Right atrium auricular region (tissue), 2 donors: ENCODE measurements around the gene RPS6KL1. TPM values are rescaled to one million over a fixed set of nuclear protein-coding genes. Genes with fewer than 3 reads are reported as not detected.

Experiments used
- DNase-seq: peaks from one replicate; pipeline ENCODE4 v3.0.0-alpha.2; 2019; ENCODE audit warnings: low spot score
- H3K27ac ChIP-seq, 2 donors: fragments of 200-600 bp; sonication (generic); 1 replicate in 1 of 2; 2 replicates in 1 of 2; pipeline ENCODE4 v1.5.1; 2016 to 2019
- H3K27me3 ChIP-seq, 2 donors: fragments of 200-600 bp; sonication (generic); one replicate each; pipeline versions ENCODE4 v1.5.1 to v1.6.0; 2017 to 2019
- H3K36me3 ChIP-seq: fragments of 200-600 bp; sonication (generic); one replicate; pipeline ENCODE4 v1.5.1; 2016
- H3K4me1 ChIP-seq, 2 donors: fragments of 200-600 bp; sonication (generic); one replicate each; pipeline versions ENCODE4 v1.5.1 to v1.6.0; 2017 to 2019
- H3K4me3 ChIP-seq, 2 donors: fragments of 200-600 bp; sonication (generic); 1 replicate in 1 of 2; 2 replicates in 1 of 2; pipeline ENCODE4 v1.5.1; 2017 to 2019; ENCODE audit warnings: mild to moderate bottlenecking in 1 of 2, moderate library complexity in 1 of 2
- H3K9me3 ChIP-seq, 2 donors: fragments of 200-600 bp; sonication (generic); one replicate each; pipeline ENCODE4 v1.5.1; 2019
- CTCF ChIP-seq, 2 donors: fragments of 200-600 bp; sonication (generic); IDR thresholded peaks; one replicate each; pipeline ENCODE4 v1.5.1; 2019; ENCODE audit warnings: antibody characterized with exemption in 2 of 2
- total RNA-seq, 2 donors: library from RNA; depleted of rRNA; stranded (reverse); fragments of >200 nt; gene quantifications; one replicate each; pipeline ENCODE4 v1.1.0, GENCODE V29; 2016

Gene RPS6KL1
- total RNA-seq, 2 donors from 2014 or later = 7.6 to 10.3 TPM

DNA sequence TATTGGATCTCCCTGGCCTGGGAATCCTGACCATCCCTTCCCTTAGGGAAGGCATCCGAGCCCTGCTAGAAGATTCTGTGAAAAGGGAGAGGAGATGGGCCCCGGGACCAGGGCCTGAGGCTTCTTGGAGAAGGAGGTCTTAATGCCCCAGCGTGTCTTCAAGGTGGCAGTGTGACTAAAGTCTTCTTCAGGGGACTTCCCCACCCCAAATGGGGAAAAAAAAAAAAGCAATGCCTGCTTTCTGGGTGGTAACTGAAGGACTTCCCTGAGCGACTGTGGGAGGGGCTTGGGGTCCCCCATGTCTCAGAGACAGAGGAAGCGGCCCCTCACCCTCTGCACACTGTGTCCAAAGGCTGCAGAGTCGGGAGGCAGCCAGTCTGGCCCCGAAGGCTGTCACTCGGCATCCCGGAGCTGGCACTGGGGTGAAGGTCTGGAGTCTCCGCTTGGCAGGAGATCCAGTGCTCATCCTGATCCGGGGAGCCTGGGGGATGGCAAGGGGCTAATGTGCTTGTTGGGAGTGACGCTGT, 40.2 kb upstream of the RPS6KL1 start:
- no peaks in the 10 kb centered on the region for H3K9me3 ChIP-seq
- H3K4me1 ChIP-seq = peaks cover 0 to 20% of the 10 kb centered on the region in 2 donors
- TF ChIP-seq CTCF (IDR thresholded peaks at IDR 0.05) = no peak
- H3K4me3 ChIP-seq = no peak overlapping the region
- H3K27ac ChIP-seq = no peak overlapping the region
- no peaks in the 10 kb centered on the region for H3K27me3 ChIP-seq
- no peak for DNase-seq
- no peaks in the 10 kb centered on the region for H3K36me3 ChIP-seq

DNA sequence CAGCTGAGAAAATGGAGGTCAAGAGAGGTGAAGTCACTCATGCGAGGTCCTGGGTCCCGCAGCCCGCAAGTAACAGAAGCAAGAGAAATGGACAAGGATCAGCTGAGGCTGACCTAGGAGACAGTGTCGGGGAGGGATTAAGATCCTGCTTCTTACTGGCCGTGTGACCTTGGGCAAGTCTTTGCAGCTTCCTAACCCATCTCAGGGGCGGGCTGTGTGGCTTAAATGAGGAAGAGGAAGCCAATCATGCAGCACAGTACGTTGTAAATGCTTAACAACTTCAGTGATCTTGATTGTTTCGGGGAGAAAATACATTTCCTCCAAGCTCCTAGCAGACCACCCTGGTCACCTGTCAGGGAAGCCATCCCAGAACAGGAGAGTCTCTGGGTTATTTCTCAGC, 39.4 kb upstream of the RPS6KL1 start:
- H3K9me3 ChIP-seq = no peaks in the 10 kb centered on the region
- no peaks in the 10 kb centered on the region for H3K36me3 ChIP-seq
- no peaks in the 10 kb centered on the region for H3K27me3 ChIP-seq
- H3K4me3 ChIP-seq = no peak overlapping the region
- no peak overlapping the region for H3K27ac ChIP-seq
- H3K4me1 ChIP-seq = peaks cover 0 to 20% of the 10 kb centered on the region in 2 donors
- no peak for TF ChIP-seq CTCF (IDR thresholded peaks at IDR 0.05)
- no peak for DNase-seq

DNA sequence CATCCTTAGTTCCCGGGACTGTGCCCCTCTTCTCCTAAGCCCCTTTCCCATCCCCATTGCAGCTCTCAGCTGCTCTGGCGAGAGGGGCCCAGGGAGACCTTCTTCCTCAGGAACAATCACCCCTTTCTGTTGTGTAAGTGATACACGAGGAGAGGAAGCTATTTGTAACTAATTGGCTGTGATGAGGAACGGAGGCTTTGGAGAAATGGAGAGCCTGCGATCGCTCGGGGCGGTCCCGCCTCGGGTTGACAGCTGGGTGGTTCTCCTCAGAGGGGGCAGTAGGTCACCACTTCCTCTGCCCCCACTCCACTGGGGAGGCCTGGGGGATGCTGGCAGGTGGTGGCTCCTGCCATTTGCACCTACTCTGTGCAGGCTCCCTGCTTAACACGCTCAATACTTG, 39.0 kb upstream of the RPS6KL1 start:
- Histone ChIP-seq H3K27ac (no peak overlapping the region), H3K9me3 (no peaks in the 10 kb centered on the region), H3K4me1 (peaks cover 0 to 20% of the 10 kb centered on the region in 2 donors), H3K36me3 (no peaks in the 10 kb centered on the region), H3K27me3 (no peaks in the 10 kb centered on the region), H3K4me3 (no peak overlapping the region)
- DNase-seq = no peak
- TF ChIP-seq CTCF (IDR thresholded peaks at IDR 0.05) = no peak

DNA sequence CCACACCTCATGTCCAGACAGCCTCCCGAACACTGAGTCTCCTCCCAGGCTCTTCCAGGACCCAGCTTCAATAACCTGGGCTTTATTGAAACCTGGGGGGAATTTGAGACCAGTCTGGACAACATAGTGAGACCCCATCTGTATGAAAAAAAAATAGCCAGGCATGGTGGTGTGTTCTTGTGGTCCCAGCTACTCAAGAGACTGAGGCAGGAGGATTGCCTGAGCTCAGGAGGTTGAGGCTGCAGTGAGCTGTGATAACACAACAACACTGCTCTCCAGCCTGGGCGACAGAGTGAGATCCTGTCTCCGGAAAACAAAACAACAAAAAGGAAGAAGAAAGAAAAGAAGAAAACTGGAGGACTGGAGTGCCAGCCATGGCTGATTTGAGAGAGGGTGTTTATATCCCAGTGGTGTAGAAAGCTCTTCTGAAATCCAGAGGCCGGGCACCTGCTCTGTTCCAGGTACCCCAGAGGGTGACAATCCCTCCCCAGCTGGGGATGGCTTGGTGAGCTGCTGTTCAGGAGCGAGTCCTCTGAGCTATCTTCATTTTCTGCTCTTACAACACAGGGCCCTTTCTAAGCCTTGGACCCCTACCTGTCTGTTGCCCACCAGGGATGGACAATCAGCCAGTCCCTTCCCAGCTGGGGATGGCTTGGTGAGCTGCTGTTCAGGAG, 38.3 kb upstream of the RPS6KL1 start:
- Histone ChIP-seq H3K27ac (no peak overlapping the region), H3K36me3 (no peaks in the 10 kb centered on the region), H3K27me3 (no peaks in the 10 kb centered on the region), H3K4me1 (peaks cover 0 to 20% of the 10 kb centered on the region in 2 donors), H3K9me3 (no peaks in the 10 kb centered on the region), H3K4me3 (no peak overlapping the region)
- no peak for TF ChIP-seq CTCF (IDR thresholded peaks at IDR 0.05)
- DNase-seq = no peak

DNA sequence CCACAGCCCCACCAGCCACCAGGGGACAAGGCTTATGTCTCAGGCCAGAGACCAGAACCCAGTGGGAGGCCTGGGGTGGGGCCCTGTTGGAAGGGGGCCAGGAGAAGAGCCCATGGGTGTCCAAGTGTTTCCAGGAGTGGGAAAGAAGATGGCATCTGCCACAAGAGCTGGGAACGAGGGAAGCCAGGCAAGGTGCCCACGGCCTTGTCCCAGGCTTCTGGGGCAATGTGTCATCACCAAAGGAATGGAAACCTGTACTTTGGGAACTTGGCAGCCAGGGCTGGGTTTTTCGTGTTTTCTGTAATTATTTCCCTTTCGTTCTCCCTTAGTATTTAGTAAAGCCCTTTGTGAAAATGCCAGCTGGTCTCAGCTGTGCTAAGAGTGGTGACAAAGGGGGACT, 37.7 kb upstream of the RPS6KL1 start:
- H3K4me3 ChIP-seq = no peak overlapping the region
- H3K36me3 ChIP-seq = no peaks in the 10 kb centered on the region
- H3K4me1 ChIP-seq = peaks cover 0 to 20% of the 10 kb centered on the region in 2 donors
- no peaks in the 10 kb centered on the region for H3K27me3 ChIP-seq
- DNase-seq = no peak
- no peak overlapping the region for H3K27ac ChIP-seq
- TF ChIP-seq CTCF (IDR thresholded peaks at IDR 0.05) = no peak
- no peaks in the 10 kb centered on the region for H3K9me3 ChIP-seq
